Duodenal mucosa (tissue), 2 donors: ENCODE results near the gene MFSD2A.

ENCODE experiments used
- H3K27ac ChIP-seq: one replicate; pipeline ENCODE4 v1.7.0; 2013; ENCODE audit warnings: low read depth, low read length
- H3K27me3 ChIP-seq, 2 donors: one replicate each; pipeline ENCODE4 v1.7.0; 2013; ENCODE audit warnings: low read length in 2 of 2, control low read depth in 1 of 2; ENCODE audit not compliant: insufficient read depth in 2 of 2, control insufficient read depth in 1 of 2
- H3K36me3 ChIP-seq, 2 donors: one replicate each; pipeline ENCODE4 v1.7.0; 2013; ENCODE audit warnings: low read length in 2 of 2, control low read depth in 1 of 2; ENCODE audit not compliant: insufficient read depth in 2 of 2, control insufficient read depth in 1 of 2
- H3K4me1 ChIP-seq, 2 donors: one replicate each; pipeline ENCODE4 v1.7.0; 2013; ENCODE audit warnings: low read length in 2 of 2, control low read depth in 1 of 2; ENCODE audit not compliant: insufficient read depth in 2 of 2, control insufficient read depth in 1 of 2
- H3K4me3 ChIP-seq, 2 donors: one replicate each; pipeline ENCODE4 v1.7.0; 2013; ENCODE audit warnings: low read length in 2 of 2, low read depth in 1 of 2
- H3K9ac ChIP-seq, 2 donors: one replicate each; pipeline ENCODE4 v1.7.0; 2013; ENCODE audit warnings: low read length in 2 of 2, low read depth in 1 of 2
- H3K9me3 ChIP-seq, 2 donors: one replicate each; pipeline ENCODE4 v1.7.0; 2013; ENCODE audit warnings: low read length in 2 of 2, control low read depth in 1 of 2; ENCODE audit not compliant: control insufficient read depth in 1 of 2

The MFSD2A gene

GRCh38 chr1:39925721-39926342 lies 29.1 kb upstream of the MFSD2A start:
- no peaks in the 10 kb centered on the region for H3K9me3 ChIP-seq
- H3K36me3 ChIP-seq: no peaks in the 10 kb centered on the region
- no peak overlapping the region for H3K4me3 ChIP-seq
- H3K27me3 ChIP-seq: no peaks in the 10 kb centered on the region
- H3K9ac ChIP-seq: peak overlapping the region in 1 of 2 donors; percentile 59
- H3K4me1 ChIP-seq: peaks cover 33 to 38% of the 10 kb centered on the region in 2 donors
- H3K27ac ChIP-seq: no peak overlapping the region

- H3K4me1 ChIP-seq: peaks cover 33 to 38% of the 10 kb centered on the region in 2 donors
- no peaks in the 10 kb centered on the region for H3K9me3 ChIP-seq
- H3K36me3 ChIP-seq: no peaks in the 10 kb centered on the region
- H3K27me3 ChIP-seq: no peaks in the 10 kb centered on the region
- peak overlapping the region; percentile 39 for H3K27ac ChIP-seq
- H3K4me3 ChIP-seq: no peak overlapping the region
- peak overlapping the region in 1 of 2 donors; percentile 59 for H3K9ac ChIP-seq
These were observed 28.6 kb upstream of the MFSD2A start for GRCh38 chr1:39926343-39926793.

- peak overlapping the region; percentile 39 for H3K27ac ChIP-seq
- peaks cover 33 to 38% of the 10 kb centered on the region in 2 donors for H3K4me1 ChIP-seq
- H3K36me3 ChIP-seq: no peaks in the 10 kb centered on the region
- H3K4me3 ChIP-seq: no peak overlapping the region
- peak overlapping the region in 1 of 2 donors; percentile 59 for H3K9ac ChIP-seq
- H3K27me3 ChIP-seq: no peaks in the 10 kb centered on the region
- no peaks in the 10 kb centered on the region for H3K9me3 ChIP-seq
These were observed 28.1 kb upstream of the MFSD2A start for GRCh38 chr1:39926820-39927219.

- H3K9me3 ChIP-seq: no peaks in the 10 kb centered on the region
- peaks cover 33 to 38% of the 10 kb centered on the region in 2 donors for H3K4me1 ChIP-seq
- peak overlapping the region in 1 of 2 donors; percentile 59 for H3K9ac ChIP-seq
- H3K36me3 ChIP-seq: no peaks in the 10 kb centered on the region
- no peaks in the 10 kb centered on the region for H3K27me3 ChIP-seq
- H3K4me3 ChIP-seq: no peak overlapping the region
- no peak overlapping the region for H3K27ac ChIP-seq
These were observed 27.4 kb upstream of the MFSD2A start for GRCh38 chr1:39927538-39927937.

- no peak overlapping the region for H3K27ac ChIP-seq
- no peaks in the 10 kb centered on the region for H3K9me3 ChIP-seq
- peaks cover 40 to 44% of the 10 kb centered on the region in 2 donors for H3K4me1 ChIP-seq
- H3K27me3 ChIP-seq: no peaks in the 10 kb centered on the region
- no peak overlapping the region for H3K9ac ChIP-seq
- no peaks in the 10 kb centered on the region for H3K36me3 ChIP-seq
- peak overlapping the region in 1 of 2 donors; percentile 18 for H3K4me3 ChIP-seq
These were observed 25.9 kb upstream of the MFSD2A start for GRCh38 chr1:39928809-39929587.

- no peaks in the 10 kb centered on the region for H3K27me3 ChIP-seq
- peak overlapping the region; percentile 30 to 54 for H3K9ac ChIP-seq
- no peaks in the 10 kb centered on the region for H3K36me3 ChIP-seq
- peaks cover 36 to 37% of the 10 kb centered on the region in 2 donors for H3K4me1 ChIP-seq
- peak overlapping the region; percentile 78 for H3K27ac ChIP-seq
- no peak overlapping the region for H3K4me3 ChIP-seq
- no peaks in the 10 kb centered on the region for H3K9me3 ChIP-seq
These were observed 20.7 kb upstream of the MFSD2A start for GRCh38 chr1:39933956-39934941.

- peak overlapping the region; percentile 46 for H3K27ac ChIP-seq
- H3K9me3 ChIP-seq: no peaks in the 10 kb centered on the region
- peak overlapping the region in 1 of 2 donors; percentile 14 for H3K4me3 ChIP-seq
- peak overlapping the region in 1 of 2 donors; percentile 47 for H3K9ac ChIP-seq
- peaks cover 33 to 36% of the 10 kb centered on the region in 2 donors for H3K4me1 ChIP-seq
- no peaks in the 10 kb centered on the region for H3K27me3 ChIP-seq
- no peaks in the 10 kb centered on the region for H3K36me3 ChIP-seq
These were observed 18.0 kb upstream of the MFSD2A start for GRCh38 chr1:39936724-39937491.

- no peak overlapping the region for H3K4me3 ChIP-seq
- no peaks in the 10 kb centered on the region for H3K27me3 ChIP-seq
- H3K9ac ChIP-seq: no peak overlapping the region
- peaks cover 28 to 35% of the 10 kb centered on the region in 2 donors for H3K4me1 ChIP-seq
- H3K9me3 ChIP-seq: no peaks in the 10 kb centered on the region
- H3K27ac ChIP-seq: no peak overlapping the region
- no peaks in the 10 kb centered on the region for H3K36me3 ChIP-seq
These were observed 16.1 kb upstream of the MFSD2A start for GRCh38 chr1:39938856-39939255.

GRCh38 chr1:39940253-39940652 lies 14.7 kb upstream of the MFSD2A start:
- Histone ChIP-seq H3K9me3 (no peaks in the 10 kb centered on the region), H3K27ac (no peak overlapping the region), H3K4me3 (no peak overlapping the region), H3K9ac (no peak overlapping the region), H3K36me3 (no peaks in the 10 kb centered on the region), H3K27me3 (no peaks in the 10 kb centered on the region), H3K4me1 (peaks cover 19 to 26% of the 10 kb centered on the region in 2 donors)
